ENCODE measurements around the gene SCYL1.
"Not testable (repeated sequence)": the region's sequence is repeated elsewhere in the genome, so short reads cannot be mapped to it uniquely, and the experiment has no call there.

The SCYL1 gene

GRCh38 chr11:65563601-65564000, 38.7 kb downstream of the SCYL1 start:
- H3K9me3 ChIP-seq (ENCODE audit: low read length) = no peaks in the 10 kb centered on the region
- no peak overlapping the region for H3K9ac ChIP-seq (ENCODE audit: low read length)
- peaks cover 2% of the 10 kb centered on the region; the same call in 1 of the 2 replicates for H3K36me3 ChIP-seq (ENCODE audit: insufficient read depth, low read length)
- no peak for TF ChIP-seq EZH2 (IDR thresholded peaks at IDR 0.05; ENCODE audit: borderline replicate concordance, low read length)
- TF ChIP-seq CTCF (IDR thresholded peaks at IDR 0.05; ENCODE audit: low read length) = no peak
- H3K4me2 ChIP-seq (ENCODE audit: low read length) = no peak overlapping the region
- H3K27ac ChIP-seq (ENCODE audit: low read depth, low read length, poor library complexity, severe bottlenecking) = no peak overlapping the region
- H3K27me3 ChIP-seq (ENCODE audit: insufficient read depth, low read length) = peaks cover 8% of the 10 kb centered on the region; the same call in 1 of the 2 replicates
- no peaks in the 10 kb centered on the region for H3K79me2 ChIP-seq (ENCODE audit: insufficient read depth, low read length)
- no peak overlapping the region for H2AFZ ChIP-seq (ENCODE audit: low read length)
- H3K4me1 ChIP-seq (ENCODE audit: insufficient read depth, low read length, severe bottlenecking) = peaks cover 18% of the 10 kb centered on the region
- H4K20me1 ChIP-seq (ENCODE audit: insufficient read depth, low read length) = no peaks in the 10 kb centered on the region
- H3F3A ChIP-seq (ENCODE audit: insufficient read depth, low read length) = no peaks in the 10 kb centered on the region
- no peaks in the 10 kb centered on the region for H3K9me2 ChIP-seq (ENCODE audit: low read depth, low read length)
- H3K4me3 ChIP-seq (ENCODE audit: low read depth, low read length, poor library complexity, severe bottlenecking) = no peak overlapping the region

- H3K27ac ChIP-seq (ENCODE audit: low read depth, low read length, poor library complexity, severe bottlenecking); H3K4me3 ChIP-seq (ENCODE audit: low read depth, low read length, poor library complexity, severe bottlenecking); H2AFZ ChIP-seq (ENCODE audit: low read length); H4K20me1 ChIP-seq (ENCODE audit: insufficient read depth, low read length); H3K79me2 ChIP-seq (ENCODE audit: insufficient read depth, low read length); H3K36me3 ChIP-seq (ENCODE audit: insufficient read depth, low read length); H3K9me3 ChIP-seq (ENCODE audit: low read length); H3K4me2 ChIP-seq (ENCODE audit: low read length); H3K9ac ChIP-seq (ENCODE audit: low read length); H3F3A ChIP-seq (ENCODE audit: insufficient read depth, low read length); H3K27me3 ChIP-seq (ENCODE audit: insufficient read depth, low read length); H3K9me2 ChIP-seq (ENCODE audit: low read depth, low read length): not testable (repeated sequence)
- H3K4me1 ChIP-seq (ENCODE audit: insufficient read depth, low read length, severe bottlenecking) = peaks cover 22% of the 10 kb centered on the region
Observed at GRCh38 chr11:65564879-65565559, 40.1 kb downstream of the SCYL1 start.

GRCh38 chr11:65565624-65566453, 41.0 kb downstream of the SCYL1 start:
- Histone ChIP-seq H3K9me2 (ENCODE audit: low read depth, low read length) (no peaks in the 10 kb centered on the region), H3K9ac (ENCODE audit: low read length) (no peak overlapping the region), H3K79me2 (ENCODE audit: insufficient read depth, low read length) (no peaks in the 10 kb centered on the region), H3K4me3 (ENCODE audit: low read depth, low read length, poor library complexity, severe bottlenecking) (no peak overlapping the region), H3K27ac (ENCODE audit: low read depth, low read length, poor library complexity, severe bottlenecking) (no peak overlapping the region), H2AFZ (ENCODE audit: low read length) (no peak overlapping the region), H3K4me1 (ENCODE audit: insufficient read depth, low read length, severe bottlenecking) (peaks cover 24% of the 10 kb centered on the region), H4K20me1 (ENCODE audit: insufficient read depth, low read length) (no peaks in the 10 kb centered on the region), H3K4me2 (ENCODE audit: low read length) (no peak overlapping the region), H3K36me3 (ENCODE audit: insufficient read depth, low read length) (peaks cover 5% of the 10 kb centered on the region; the same call in 1 of the 2 replicates), H3K9me3 (ENCODE audit: low read length) (no peaks in the 10 kb centered on the region), H3F3A (ENCODE audit: insufficient read depth, low read length) (no peaks in the 10 kb centered on the region), H3K27me3 (ENCODE audit: insufficient read depth, low read length) (peaks cover 3% of the 10 kb centered on the region; the same call in 1 of the 2 replicates)
- no peak for TF ChIP-seq EZH2 (IDR thresholded peaks at IDR 0.05; ENCODE audit: borderline replicate concordance, low read length)
- no peak for TF ChIP-seq CTCF (IDR thresholded peaks at IDR 0.05; ENCODE audit: low read length)
